ENCODE data around the gene TTLL1. TPM values are rescaled to one million over a fixed set of nuclear protein-coding genes. Genes with fewer than 3 reads are reported as not detected.

The TTLL1 gene
- total and polyA plus RNA-seq, 9 of the 15 experiments (the other 6 are each of a cell fraction or from before 2014, with no cell fraction given), result 0.06 to 0.85 (median 0.17) TPM

DNA sequence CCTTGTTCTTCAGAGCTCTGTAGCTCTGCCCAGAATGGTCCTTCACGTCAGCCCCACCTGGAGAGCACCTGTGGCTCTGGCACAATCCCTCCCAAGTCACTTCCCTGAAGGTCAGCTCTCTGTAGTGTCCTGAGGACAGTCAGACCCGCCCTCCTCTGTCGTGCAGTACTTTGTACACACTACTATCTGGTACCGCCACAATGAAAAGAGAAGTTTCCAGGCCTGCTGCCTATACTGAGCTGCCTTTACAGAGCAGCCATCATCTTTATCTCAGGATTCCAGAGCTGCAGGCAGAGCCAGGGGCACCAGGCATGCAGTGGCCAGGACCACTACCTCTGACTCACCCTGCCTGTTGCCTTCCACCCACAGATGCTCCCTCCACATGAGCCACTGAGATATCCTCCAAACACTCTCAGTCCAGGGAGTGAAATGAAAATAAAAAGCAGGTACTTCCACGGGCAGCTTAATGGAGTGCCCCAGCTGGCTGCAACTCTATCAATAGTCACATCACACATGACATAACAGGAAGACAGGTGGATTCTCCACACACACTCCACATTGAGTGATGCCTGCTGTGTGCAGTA is 81.6 kb downstream of the TTLL1 start (continued):
- TF ChIP-seq SMAD4 (CRISPR knock-in tag; conservative IDR thresholded peaks at IDR 0.05) (peak; percentile 65), ETV1 (tag; conservative IDR thresholded peaks at IDR 0.05; ENCODE audit: low read depth) (no peak), DNMT1 (IDR thresholded peaks at IDR 0.05) (no peak), MTF1 (CRISPR knock-in tag; IDR thresholded peaks at IDR 0.05; ENCODE audit: borderline replicate concordance) (no peak), GABPB2 (CRISPR knock-in tag; conservative IDR thresholded peaks at IDR 0.05) (no peak), U2AF1 (optimal IDR thresholded peaks at IDR 0.05; ENCODE audit: low read depth, low read length) (no peak), ZNF274 (IDR thresholded peaks at IDR 0.05; ENCODE audit: borderline replicate concordance, low read depth, low read length) (no peak), MTA2 (IDR thresholded peaks at IDR 0.05; ENCODE audit: low read depth) (peak; percentile 88), EGR1 (conservative IDR thresholded peaks at IDR 0.05) (peak; percentile 83), MTA3 (IDR thresholded peaks at IDR 0.05; ENCODE audit: borderline replicate concordance) (peak; percentile 69; the same call in 1 of the 2 replicates), YY1 (IDR thresholded peaks at IDR 0.05; ENCODE audit: borderline replicate concordance in 1 of 3, control insufficient read depth in 1 of 3, extremely low read depth in 1 of 3, insufficient read depth in 3 of 3, insufficient read length in 1 of 3, insufficient replicate concordance in 2 of 3, low read depth in 1 of 3, low read length in 2 of 3) (peak in 2 of 3 experiments; percentile 22 to 61)
- TF ChIP-seq, protein P1, sequence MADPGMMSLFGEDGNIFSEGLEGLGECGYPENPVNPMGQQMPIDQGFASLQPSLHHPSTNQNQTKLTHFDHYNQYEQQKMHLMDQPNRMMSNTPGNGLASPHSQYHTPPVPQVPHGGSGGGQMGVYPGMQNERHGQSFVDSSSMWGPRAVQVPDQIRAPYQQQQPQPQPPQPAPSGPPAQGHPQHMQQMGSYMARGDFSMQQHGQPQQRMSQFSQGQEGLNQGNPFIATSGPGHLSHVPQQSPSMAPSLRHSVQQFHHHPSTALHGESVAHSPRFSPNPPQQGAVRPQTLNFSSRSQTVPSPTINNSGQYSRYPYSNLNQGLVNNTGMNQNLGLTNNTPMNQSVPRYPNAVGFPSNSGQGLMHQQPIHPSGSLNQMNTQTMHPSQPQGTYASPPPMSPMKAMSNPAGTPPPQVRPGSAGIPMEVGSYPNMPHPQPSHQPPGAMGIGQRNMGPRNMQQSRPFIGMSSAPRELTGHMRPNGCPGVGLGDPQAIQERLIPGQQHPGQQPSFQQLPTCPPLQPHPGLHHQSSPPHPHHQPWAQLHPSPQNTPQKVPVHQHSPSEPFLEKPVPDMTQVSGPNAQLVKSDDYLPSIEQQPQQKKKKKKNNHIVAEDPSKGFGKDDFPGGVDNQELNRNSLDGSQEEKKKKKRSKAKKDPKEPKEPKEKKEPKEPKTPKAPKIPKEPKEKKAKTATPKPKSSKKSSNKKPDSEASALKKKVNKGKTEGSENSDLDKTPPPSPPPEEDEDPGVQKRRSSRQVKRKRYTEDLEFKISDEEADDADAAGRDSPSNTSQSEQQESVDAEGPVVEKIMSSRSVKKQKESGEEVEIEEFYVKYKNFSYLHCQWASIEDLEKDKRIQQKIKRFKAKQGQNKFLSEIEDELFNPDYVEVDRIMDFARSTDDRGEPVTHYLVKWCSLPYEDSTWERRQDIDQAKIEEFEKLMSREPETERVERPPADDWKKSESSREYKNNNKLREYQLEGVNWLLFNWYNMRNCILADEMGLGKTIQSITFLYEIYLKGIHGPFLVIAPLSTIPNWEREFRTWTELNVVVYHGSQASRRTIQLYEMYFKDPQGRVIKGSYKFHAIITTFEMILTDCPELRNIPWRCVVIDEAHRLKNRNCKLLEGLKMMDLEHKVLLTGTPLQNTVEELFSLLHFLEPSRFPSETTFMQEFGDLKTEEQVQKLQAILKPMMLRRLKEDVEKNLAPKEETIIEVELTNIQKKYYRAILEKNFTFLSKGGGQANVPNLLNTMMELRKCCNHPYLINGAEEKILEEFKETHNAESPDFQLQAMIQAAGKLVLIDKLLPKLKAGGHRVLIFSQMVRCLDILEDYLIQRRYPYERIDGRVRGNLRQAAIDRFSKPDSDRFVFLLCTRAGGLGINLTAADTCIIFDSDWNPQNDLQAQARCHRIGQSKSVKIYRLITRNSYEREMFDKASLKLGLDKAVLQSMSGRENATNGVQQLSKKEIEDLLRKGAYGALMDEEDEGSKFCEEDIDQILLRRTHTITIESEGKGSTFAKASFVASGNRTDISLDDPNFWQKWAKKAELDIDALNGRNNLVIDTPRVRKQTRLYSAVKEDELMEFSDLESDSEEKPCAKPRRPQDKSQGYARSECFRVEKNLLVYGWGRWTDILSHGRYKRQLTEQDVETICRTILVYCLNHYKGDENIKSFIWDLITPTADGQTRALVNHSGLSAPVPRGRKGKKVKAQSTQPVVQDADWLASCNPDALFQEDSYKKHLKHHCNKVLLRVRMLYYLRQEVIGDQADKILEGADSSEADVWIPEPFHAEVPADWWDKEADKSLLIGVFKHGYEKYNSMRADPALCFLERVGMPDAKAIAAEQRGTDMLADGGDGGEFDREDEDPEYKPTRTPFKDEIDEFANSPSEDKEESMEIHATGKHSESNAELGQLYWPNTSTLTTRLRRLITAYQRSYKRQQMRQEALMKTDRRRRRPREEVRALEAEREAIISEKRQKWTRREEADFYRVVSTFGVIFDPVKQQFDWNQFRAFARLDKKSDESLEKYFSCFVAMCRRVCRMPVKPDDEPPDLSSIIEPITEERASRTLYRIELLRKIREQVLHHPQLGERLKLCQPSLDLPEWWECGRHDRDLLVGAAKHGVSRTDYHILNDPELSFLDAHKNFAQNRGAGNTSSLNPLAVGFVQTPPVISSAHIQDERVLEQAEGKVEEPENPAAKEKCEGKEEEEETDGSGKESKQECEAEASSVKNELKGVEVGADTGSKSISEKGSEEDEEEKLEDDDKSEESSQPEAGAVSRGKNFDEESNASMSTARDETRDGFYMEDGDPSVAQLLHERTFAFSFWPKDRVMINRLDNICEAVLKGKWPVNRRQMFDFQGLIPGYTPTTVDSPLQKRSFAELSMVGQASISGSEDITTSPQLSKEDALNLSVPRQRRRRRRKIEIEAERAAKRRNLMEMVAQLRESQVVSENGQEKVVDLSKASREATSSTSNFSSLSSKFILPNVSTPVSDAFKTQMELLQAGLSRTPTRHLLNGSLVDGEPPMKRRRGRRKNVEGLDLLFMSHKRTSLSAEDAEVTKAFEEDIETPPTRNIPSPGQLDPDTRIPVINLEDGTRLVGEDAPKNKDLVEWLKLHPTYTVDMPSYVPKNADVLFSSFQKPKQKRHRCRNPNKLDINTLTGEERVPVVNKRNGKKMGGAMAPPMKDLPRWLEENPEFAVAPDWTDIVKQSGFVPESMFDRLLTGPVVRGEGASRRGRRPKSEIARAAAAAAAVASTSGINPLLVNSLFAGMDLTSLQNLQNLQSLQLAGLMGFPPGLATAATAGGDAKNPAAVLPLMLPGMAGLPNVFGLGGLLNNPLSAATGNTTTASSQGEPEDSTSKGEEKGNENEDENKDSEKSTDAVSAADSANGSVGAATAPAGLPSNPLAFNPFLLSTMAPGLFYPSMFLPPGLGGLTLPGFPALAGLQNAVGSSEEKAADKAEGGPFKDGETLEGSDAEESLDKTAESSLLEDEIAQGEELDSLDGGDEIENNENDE (IDR thresholded peaks at IDR 0.05; ENCODE audit: low read depth, low read length), result no peak
- TF ChIP-seq, protein P2, sequence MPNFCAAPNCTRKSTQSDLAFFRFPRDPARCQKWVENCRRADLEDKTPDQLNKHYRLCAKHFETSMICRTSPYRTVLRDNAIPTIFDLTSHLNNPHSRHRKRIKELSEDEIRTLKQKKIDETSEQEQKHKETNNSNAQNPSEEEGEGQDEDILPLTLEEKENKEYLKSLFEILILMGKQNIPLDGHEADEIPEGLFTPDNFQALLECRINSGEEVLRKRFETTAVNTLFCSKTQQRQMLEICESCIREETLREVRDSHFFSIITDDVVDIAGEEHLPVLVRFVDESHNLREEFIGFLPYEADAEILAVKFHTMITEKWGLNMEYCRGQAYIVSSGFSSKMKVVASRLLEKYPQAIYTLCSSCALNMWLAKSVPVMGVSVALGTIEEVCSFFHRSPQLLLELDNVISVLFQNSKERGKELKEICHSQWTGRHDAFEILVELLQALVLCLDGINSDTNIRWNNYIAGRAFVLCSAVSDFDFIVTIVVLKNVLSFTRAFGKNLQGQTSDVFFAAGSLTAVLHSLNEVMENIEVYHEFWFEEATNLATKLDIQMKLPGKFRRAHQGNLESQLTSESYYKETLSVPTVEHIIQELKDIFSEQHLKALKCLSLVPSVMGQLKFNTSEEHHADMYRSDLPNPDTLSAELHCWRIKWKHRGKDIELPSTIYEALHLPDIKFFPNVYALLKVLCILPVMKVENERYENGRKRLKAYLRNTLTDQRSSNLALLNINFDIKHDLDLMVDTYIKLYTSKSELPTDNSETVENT (CRISPR knock-in tag; IDR thresholded peaks at IDR 0.05), result no peak

Data from K562 (cell line).